ENCODE results near the gene RPL32. TPM values are rescaled to one million over a fixed set of nuclear protein-coding genes. Genes with fewer than 3 reads are reported as not detected.
"Not testable (repeated sequence)": the region's sequence is repeated elsewhere in the genome, so short reads cannot be mapped to it uniquely, and the experiment has no call there.

RPL32 gene
- total and polyA plus RNA-seq, 9 donors, result 1,975 to 7,414 (median 2,983) TPM

DNA sequence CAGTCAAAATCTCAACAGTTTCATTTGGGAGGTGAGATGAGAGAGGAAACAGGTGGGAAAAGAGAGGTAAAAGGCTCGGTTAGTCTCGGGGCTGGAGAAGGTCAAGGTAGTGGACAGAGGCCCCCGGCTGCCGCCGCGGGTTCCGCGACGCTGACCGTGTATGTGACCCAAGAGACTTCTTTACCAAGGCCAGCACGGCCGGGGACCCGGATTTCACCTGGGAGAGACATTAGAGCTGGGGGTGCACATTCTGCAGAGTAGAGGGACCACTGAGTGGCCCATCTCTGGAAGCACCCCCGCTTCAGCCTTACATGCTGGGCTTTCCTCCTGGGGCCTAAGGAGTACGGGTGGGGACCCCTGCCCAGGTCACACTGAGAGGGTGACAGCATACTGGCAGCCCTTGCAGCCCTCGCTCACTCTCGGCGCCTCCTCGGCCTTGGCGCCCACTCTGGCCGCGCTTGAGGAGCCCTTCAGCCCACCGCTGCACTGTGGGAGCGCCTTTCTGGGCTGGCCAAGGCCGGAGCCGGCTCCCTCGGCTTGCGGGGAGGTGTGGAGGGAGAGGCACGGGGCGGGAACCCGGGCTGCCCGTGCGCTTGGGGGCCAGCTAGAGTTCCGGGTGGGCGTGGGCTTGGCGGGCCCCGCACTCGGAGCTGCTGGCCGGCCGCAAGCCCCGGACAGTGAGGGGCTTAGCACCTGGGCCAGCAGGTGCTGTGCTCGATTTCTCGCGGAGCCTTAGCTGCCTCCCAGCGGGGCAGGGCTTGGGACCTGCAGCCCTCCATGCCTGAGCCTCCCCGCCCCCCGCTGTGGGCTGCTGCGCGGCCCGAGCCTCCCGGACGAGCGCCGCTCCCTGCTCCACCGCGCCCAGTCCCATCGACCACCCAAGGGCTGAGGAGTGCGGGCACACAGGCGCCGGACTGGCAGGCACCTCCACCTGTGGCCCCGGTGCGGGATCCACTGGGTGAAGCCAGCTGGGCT lies 41.3 kb upstream of the RPL32 start:
- WGBS, 3 donors, result 86 to 92% (median 87%) methylated on average over 62 of the region's 62 CpGs
- TF ChIP-seq, protein P1, sequence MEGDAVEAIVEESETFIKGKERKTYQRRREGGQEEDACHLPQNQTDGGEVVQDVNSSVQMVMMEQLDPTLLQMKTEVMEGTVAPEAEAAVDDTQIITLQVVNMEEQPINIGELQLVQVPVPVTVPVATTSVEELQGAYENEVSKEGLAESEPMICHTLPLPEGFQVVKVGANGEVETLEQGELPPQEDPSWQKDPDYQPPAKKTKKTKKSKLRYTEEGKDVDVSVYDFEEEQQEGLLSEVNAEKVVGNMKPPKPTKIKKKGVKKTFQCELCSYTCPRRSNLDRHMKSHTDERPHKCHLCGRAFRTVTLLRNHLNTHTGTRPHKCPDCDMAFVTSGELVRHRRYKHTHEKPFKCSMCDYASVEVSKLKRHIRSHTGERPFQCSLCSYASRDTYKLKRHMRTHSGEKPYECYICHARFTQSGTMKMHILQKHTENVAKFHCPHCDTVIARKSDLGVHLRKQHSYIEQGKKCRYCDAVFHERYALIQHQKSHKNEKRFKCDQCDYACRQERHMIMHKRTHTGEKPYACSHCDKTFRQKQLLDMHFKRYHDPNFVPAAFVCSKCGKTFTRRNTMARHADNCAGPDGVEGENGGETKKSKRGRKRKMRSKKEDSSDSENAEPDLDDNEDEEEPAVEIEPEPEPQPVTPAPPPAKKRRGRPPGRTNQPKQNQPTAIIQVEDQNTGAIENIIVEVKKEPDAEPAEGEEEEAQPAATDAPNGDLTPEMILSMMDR (IDR thresholded peaks at IDR 0.05), result no peak
- TF ChIP-seq POLR2A (IDR thresholded peaks at IDR 0.05), result no peak
- no peak for TF ChIP-seq EP300 (IDR thresholded peaks at IDR 0.05)

DNA sequence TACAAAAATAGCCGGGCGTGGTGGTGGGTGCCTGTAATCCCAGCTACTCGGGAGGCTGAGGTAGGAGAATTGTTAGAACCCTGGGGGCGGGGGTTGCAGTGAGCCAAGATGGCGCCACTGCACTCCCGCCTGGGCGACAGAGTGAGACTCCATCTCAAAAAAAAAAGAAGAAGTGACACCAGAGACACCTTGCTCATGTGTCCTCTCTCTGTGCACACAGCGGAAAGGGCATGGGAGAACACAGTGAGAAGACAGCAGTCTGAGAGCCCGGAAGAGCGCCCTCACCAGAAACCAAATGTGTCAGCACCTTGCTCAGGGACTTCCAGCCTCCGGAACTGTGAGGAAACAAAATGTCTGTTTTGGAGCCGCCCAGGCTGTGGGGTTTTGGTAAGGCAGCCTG lies 40.5 kb upstream of the RPL32 start:
- H3K4me3 ChIP-seq, H3K27me3 ChIP-seq, DNase-seq, H3K36me3 ChIP-seq, H3K27ac ChIP-seq, H3K9me3 ChIP-seq: not testable (repeated sequence)
- H3K4me1 ChIP-seq (ENCODE audit: insufficient read depth), result peaks cover 21% of the 10 kb centered on the region
- intact Hi-C loops (cut with DNase I), result loop anchor here in 1 of 4 donors (5.0 kb wide), 1 partner anchor 105 kb away; no protein-coding TSS in a partner anchor
- 94 to 95% (median 94%) methylated on average over 12 of the region's 12 CpGs for WGBS, 3 donors

More for the DNA sequence above, 41.3 kb upstream of the RPL32 start:
- DNase-seq, result no peak
- Histone ChIP-seq H3K36me3 (no peaks in the 10 kb centered on the region), H3K4me1 (ENCODE audit: insufficient read depth) (peaks cover 19% of the 10 kb centered on the region), H3K27ac (no peak overlapping the region), H3K9me3 (no peaks in the 10 kb centered on the region), H3K27me3 (no peaks in the 10 kb centered on the region), H3K4me3 (no peak overlapping the region)
- intact Hi-C loops (cut with DNase I), result loop anchor here in 1 of 4 donors (5.0 kb wide), 1 partner anchor 105 kb away; no protein-coding TSS in a partner anchor

DNA sequence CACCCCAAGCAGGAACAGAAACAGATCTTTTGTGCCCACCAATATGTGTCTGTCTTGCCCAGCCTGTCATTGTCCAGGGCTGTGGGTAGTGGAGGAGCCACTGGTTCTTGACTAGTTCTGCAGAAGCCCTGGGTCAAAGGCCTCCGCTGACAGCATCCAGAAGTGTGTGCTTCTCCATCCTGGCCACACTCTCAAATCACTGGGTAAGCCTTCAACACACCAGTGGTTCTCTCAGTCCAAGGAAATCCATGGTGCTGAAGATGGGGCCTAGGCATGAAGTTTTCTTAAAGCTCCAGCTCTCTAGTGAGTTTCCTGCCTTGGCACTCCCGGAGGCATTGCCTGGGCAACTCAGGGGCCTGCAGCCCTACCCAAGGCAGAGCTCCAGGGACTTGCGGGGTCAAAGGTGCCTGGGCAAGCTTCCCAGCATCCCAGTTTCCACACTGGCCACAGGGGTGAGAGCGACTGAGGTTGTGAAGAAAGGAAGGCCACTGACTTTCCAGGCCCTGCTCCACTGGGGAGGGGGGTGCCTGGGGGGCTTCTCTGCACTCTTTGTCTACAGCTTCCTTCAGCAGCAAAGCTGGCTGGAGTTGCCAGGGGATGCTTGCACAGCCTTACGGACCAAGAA lies 37.9 kb upstream of the RPL32 start:
- intact Hi-C loops (cut with DNase I), result no loop called here

DNA sequence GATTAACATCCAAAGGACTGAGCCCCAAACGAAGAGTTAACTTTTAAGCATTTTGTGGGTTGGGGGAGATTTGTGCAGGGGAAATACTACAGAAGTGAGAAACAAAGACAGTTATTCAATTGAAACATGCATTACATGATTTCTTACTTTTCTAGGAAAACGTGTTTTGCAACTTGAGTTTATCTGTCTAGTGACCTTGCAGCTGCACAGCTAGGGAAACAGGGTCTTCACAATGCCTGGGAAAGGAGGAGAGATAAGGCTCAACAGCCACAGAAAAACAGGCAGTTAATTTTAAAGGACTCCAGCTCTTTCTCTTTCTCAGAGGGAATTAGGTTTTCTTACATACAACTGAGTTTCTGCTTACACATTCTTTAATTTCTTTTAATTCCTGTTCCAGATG lies 37.4 kb upstream of the RPL32 start:
- Histone ChIP-seq H3K27ac (peak overlapping the region in 1 of 2 donors; percentile 14), H3K4me1 (ENCODE audit: insufficient read depth) (peaks cover 27% of the 10 kb centered on the region)
- H3K36me3 ChIP-seq, H3K27me3 ChIP-seq, DNase-seq, H3K4me3 ChIP-seq, H3K9me3 ChIP-seq: not testable (repeated sequence)
- intact Hi-C loops (cut with DNase I), result loop anchor here in 1 of 4 donors (1.0 kb wide), 1 partner anchor 48 kb away; no protein-coding TSS in a partner anchor
- WGBS, 3 donors, result 12 to 29% (median 13%) methylated on average over 2 of the region's 2 CpGs

More for the DNA sequence above, 37.9 kb upstream of the RPL32 start:
- TF ChIP-seq, protein P1 (IDR thresholded peaks at IDR 0.05), result no peak
- TF ChIP-seq POLR2A (IDR thresholded peaks at IDR 0.05), result no peak
- no peak for TF ChIP-seq EP300 (IDR thresholded peaks at IDR 0.05)
- Histone ChIP-seq H3K4me1 (ENCODE audit: insufficient read depth) (peaks cover 27% of the 10 kb centered on the region), H3K4me3 (no peak overlapping the region), H3K27ac (peak overlapping the region in 1 of 2 donors; percentile 14), H3K27me3 (no peaks in the 10 kb centered on the region), H3K9me3 (no peaks in the 10 kb centered on the region), H3K36me3 (no peaks in the 10 kb centered on the region)
- WGBS, 3 donors, result 54 to 80% (median 62%) methylated on average over 5 of the region's 5 CpGs
- no peak for DNase-seq

DNA sequence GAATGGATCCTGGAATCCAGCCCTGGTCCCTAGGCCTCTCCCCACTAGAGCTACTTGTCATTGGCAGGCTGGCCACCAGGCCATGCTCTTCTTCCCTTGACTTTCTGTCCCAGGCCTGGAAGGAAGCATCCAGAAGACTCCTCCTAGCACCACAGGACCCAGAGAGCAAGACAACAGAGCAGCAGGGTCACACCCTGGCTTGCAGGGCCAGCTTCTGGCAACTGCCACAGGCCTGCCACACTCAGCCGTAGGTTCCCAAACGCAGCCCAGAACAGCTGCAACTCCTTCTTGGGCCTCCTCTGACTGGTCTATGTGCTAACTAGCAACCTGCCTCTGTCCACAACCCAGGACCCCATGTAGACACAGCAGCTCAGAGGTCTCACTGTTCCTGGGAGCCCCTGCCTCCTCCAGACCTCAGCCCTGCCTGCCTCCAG lies 36.8 kb upstream of the RPL32 start:
- TF ChIP-seq, protein P1 (IDR thresholded peaks at IDR 0.05), result no peak
- TF ChIP-seq EP300 (IDR thresholded peaks at IDR 0.05) (no peak), POLR2A (IDR thresholded peaks at IDR 0.05) (no peak)
- DNase-seq, result no peak
- no peaks in the 10 kb centered on the region for H3K9me3 ChIP-seq
- intact Hi-C loops (cut with DNase I), result loop anchor here in 1 of 4 donors (1.0 kb wide), 1 partner anchor 48 kb away; no protein-coding TSS in a partner anchor
- H3K27me3 ChIP-seq, result no peaks in the 10 kb centered on the region
- H3K36me3 ChIP-seq, result no peaks in the 10 kb centered on the region
- H3K27ac ChIP-seq, result peak overlapping the region in 1 of 2 donors; percentile 28
- 23 to 72% (median 48%) methylated on average over 2 of the region's 2 CpGs for WGBS, 3 donors
- H3K4me3 ChIP-seq, result no peak overlapping the region
- H3K4me1 ChIP-seq (ENCODE audit: insufficient read depth), result peaks cover 27% of the 10 kb centered on the region
